Activated T-helper 1 cell treated with anti-CD3 and anti-CD28 coated beads, Interleukin-2, amount 50 U/mL, for 16 hours (primary cell): Measurements from ENCODE around the gene FEN1.
A peak's percentile ranks its signal among the peaks of the same experiment; 100 is the strongest.

Experiments
- DNase-seq, 2 donors: peaks; one replicate each; pipeline ENCODE4 v3.0.0-alpha.2; 2020; ENCODE audit warnings: low read depth in 1 of 2, low spot score in 1 of 2

The FEN1 gene

DNA sequence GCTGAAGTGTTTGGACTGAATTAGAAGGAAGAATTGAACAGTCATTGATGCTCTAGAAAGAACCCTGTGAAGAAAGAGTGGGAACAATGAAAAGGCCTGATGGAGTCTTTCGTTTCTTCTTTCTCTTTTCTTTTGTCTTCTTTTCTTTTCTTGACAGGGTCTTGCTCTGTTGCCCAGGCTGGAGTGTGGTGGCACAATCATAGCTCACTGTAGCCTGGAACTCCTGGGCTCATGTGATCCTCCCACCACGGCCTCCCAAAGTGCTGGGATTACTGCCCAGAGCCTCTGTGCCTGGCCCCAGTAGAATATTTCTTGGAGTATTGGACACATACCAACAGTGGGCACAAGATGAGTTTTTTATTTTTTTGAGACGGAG, 1.1 kb downstream of the FEN1 start:
- no peak for DNase-seq

DNA sequence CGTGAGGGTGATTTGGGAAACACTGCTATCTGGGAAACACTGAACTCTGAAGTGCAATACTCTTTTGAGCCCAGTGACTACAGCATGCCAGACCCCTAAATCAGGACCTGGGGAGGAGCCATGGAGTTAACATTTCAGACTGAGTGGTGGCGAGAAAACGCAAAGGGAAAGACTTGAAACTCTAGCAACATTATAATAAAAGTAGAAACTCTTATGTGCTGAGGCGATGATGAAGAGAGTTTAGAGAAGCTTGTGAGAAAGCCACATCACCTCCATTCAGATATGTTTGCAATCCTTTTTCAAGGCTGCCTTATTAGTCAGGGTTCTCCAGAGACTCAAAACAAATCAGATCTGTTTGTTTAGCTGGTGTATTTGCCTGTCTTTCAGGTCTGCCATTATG, 1.9 kb downstream of the FEN1 start:
- no peak for DNase-seq

DNA sequence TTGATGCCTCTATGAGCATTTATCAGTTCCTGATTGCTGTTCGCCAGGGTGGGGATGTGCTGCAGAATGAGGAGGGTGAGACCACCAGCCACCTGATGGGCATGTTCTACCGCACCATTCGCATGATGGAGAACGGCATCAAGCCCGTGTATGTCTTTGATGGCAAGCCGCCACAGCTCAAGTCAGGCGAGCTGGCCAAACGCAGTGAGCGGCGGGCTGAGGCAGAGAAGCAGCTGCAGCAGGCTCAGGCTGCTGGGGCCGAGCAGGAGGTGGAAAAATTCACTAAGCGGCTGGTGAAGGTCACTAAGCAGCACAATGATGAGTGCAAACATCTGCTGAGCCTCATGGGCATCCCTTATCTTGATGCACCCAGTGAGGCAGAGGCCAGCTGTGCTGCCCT, 2.7 kb downstream of the FEN1 start:
- no peak for DNase-seq

DNA sequence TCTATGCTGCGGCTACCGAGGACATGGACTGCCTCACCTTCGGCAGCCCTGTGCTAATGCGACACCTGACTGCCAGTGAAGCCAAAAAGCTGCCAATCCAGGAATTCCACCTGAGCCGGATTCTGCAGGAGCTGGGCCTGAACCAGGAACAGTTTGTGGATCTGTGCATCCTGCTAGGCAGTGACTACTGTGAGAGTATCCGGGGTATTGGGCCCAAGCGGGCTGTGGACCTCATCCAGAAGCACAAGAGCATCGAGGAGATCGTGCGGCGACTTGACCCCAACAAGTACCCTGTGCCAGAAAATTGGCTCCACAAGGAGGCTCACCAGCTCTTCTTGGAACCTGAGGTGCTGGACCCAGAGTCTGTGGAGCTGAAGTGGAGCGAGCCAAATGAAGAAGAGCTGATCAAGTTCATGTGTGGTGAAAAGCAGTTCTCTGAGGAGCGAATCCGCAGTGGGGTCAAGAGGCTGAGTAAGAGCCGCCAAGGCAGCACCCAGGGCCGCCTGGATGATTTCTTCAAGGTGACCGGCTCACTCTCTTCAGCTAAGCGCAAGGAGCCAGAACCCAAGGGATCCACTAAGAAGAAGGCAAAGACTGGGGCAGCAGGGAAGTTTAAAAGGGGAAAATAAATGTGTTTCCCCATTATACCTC, 3.3 kb downstream of the FEN1 start:
- DNase-seq = no peak

DNA sequence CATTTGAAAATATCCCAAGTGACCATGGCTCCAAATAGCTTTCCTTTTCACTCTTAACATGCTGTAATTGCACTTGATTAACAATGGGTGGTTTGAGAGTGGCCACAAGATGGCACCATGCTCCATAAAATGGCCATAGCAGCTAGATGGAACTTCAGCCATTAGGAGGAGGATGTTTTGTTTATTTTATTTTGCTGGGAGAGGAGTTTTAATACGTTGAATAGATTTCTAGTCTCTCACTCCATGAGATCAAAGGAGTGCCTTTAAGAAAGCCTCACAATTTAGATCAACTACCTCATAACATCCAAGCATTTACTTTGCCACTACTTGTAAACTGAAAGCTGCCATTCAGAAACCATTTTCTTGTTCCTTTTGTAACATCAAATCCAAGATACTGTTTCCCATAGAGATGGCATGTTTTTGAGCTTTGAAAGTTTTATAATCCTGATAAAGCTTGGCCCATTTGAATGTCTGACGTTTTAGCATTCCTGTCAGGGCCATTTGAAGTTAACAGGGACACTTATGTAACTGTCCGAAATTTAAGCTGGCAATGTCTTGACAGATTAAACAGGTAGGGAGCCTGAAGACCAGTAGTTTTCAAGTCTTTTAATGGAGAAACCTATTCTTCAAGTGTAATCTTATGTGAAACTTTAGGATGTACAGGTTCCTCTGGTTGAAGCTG, 4.7 kb downstream of the FEN1 start:
- peak; percentile 37 to 40 for DNase-seq

DNA sequence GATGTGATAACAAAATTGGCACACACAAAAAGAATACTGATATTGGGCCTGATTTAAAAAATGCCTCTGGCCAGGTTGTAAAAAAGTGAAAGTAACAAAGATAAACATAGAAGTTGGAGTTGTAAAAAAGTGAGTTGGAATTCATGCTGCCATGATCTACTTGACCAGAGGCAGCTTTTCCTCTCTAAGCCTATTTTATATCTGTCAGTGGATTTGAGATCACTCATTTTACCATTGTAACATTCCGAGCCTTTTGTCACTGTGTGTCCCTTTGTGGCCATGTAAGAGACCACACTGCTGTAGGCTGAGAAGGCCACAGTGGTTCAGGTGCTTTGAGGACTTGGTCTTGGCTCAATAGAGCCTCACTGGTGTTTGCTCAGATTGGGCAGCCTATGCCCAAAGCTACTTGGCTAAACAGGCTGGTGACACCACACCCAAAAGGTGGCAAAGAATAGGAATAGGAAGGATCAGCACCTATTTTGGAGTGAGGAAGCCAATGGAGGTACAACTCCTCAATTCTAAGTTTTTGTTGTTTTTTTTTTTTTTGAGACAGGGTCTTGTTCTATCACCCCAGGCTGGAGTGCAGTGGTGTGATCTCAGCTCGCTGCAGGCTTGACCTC, 7.1 kb downstream of the FEN1 start:
- DNase-seq = no peak

DNA sequence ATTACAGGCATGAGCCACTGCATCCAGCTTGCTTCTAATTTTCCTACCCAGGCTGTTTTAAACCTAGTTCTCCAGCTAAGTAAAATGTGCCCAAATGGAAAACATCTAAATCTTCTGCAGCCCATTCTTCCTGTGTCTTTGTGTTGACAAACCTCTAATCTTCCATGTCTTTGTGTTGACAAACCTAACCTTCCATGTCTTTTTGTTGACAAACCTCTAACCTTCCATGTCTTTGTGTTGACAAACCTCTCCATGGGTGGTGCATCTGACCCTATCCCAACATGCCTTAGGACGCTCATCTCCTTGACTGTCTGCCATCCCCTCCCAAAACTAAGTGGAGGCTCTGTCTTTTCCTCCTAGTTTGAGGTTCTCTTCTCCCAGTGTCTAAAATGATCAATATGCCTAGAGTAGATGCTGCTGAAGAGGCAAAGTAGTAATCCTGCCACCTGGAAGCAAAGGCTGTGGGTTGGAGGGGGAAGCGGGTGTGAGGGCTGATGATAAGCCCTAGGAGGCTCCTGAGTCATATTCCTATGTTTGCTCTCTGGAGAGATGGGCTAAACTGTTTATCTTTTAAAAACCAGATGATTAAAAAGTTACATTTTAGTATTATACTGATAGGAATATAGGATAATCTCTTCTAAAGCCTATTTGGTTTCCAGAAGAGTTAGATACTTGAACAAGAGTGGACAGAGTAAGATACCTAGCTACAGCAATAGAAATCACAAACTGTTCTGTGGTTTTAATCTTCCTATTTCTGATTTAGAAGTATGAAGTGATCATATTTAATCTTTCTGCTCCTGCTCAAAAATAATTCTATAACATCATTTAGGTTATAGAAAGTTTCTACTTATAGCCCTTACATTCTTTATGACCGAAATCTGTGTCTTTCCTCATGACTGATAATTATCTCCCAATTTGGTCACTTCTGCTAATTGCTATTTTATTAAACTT, 7.9 kb downstream of the FEN1 start:
- no peak for DNase-seq

DNA sequence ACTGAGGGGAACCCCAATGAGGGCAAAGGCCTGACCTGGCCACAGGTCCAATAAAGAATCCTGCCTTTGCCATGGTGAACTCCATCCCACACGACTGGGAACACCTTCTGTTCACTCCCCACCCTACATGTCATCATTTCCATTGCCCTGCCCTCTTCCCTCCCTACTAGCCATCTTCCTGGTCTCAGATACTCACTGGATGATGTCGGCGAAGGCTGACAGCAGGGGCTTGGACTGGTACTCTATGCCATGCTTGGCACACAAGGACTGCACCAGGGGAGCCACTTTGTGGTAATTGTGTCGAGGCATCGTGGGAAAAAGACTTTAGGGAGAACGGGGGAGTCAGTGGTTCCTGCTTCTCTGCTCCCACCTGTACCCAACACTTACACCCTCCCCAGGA, 9.9 kb downstream of the FEN1 start:
- no peak for DNase-seq

DNA sequence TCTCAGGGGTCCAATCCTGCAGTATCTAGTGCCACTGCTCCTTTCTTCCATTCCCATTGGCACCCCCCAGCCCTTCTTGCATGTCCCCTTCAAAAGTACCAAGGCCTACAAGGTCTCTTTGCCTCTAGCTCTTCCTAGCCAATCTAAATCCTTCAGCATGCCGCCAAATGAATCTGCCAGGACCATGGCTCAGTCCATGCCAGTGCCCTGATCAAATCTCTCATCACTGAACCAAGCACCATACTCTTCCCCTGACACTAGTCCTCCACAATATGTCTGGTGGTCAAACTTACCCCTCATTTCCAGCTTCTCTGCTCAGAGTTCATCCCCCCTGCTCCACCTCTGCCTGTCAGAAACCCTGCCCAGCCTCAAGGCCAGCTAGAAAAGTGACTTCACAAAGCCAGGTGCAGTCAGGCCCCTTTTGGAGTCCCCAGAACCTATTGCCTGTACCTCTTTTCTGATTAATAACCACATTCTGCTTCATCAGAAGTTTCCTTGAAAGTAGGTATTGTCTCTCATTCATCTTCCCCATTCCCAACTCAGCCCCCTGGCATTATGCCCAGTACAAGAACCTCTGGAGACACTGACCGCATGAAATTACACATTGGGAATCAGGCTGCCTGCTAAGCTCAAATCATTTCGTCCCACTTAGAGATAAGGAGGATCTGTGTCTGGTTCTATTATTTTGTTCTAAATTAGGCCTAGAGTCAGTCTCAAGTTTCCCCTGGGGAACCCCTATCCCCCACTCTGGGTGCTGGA, 11.4 kb downstream of the FEN1 start:
- DNase-seq = no peak

DNA sequence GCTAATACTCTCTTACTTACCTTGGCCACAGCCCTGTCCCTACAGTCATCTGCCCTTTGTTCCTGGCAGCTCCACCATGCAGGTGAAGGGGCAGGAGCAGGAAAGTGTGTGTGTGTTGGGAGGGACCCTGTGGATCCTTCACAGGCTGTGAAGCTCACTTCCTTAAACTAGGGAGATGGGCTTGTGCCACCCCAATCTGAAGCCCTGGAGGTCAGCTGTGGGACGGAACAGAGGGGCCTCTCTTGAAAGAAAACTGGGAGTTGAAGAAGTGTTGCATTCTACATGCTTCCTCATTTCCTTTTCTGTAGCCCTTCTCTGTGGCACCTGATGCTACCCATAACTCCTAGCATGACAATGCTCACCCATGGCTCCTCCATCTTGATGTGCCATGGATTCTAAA, 12.4 kb downstream of the FEN1 start:
- no peak for DNase-seq

DNA sequence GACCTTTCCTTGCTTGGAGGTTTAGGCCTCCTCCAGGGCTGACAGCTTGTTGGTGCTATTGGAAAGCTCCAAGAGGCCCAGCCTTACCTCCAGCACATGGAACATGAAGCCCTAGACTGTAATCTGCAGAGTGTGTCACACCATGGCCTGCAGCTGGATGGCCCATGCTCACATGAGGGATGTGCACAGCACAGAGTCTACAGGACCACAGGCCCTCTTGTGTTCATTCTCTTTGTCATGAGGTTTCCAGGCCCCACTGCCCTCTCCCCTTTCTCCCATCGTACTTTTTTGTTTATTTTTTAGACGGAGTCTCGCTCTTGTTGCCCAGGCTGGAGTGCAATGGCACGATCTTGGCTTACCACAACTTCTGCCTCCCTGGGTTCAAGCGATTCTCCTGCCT, 14.1 kb downstream of the FEN1 start:
- DNase-seq = no peak

DNA sequence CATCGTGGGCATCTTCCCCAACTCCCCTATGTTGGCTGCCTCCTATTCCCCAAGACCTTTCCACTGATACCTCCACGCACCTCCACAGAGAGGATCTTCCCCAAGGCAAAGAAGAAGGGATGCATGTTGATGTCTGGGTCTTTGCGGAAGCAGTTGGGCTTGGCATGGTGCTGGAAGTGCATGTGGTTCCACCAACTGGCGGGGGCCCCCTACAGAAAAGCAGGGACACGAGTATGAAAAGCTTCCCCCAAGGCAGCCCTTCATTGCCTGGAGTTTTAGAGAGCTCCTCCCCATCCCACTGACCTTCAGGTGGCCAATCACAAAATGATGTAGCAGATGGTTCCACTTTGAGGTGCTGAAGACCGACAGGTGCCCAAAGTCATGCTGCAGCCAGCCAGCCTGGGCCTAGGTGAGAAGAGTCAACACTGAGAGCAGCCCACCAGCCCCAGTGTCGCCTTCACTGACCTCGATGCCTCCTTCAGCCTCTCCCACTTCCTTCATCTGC, 18.0 kb downstream of the FEN1 start:
- DNase-seq = no peak

DNA sequence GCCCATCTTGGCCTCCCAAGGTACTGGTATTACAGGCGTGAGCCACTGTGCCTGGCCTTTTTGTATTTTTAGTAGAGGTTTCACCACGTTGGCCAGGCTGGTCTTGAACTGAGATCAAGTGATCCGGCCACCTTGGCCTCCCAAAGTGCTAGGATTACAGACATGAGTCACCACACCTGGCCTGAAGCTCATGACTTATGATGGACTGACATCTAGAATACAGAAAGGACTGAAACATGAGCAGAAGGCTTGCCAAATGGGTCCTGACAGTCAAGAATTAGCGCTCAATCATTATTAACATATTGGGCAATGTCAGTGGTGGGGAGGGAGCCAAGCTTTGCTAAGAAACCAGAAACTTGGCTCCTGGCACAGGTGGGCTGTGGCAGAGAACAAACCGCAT, 19.1 kb downstream of the FEN1 start:
- no peak for DNase-seq

DNA sequence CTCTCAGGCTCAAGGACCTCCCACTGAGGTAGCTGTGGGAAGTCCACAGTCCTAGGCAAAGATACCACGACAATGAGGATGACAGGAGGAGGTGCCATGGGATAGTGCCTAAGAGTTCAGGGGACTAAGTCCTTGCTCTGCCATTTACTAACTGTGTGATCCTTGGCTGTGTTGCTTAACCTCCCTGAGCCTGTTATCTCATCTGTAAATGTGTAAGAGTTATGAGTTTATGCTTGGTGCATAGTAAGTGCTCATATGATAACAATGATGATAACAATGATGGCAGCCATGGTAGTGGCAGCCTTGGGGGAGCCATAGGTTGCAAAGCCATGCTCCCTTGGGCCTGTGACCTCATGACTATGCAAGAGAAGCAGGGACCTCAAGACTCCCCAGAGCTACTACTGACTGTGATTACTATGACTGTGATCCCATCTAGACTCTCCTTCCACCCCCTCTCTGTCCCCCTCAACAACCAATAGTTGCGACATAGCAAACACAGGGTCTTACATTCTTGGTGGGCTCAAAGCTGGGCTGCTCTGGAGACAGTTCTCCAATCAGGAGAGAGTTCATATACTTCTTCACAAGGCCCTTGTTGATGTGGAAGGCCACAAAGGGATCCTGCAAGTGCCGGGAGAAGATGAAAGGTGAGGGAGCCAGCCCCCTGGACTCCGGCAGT, 20.2 kb downstream of the FEN1 start:
- DNase-seq = no peak

DNA sequence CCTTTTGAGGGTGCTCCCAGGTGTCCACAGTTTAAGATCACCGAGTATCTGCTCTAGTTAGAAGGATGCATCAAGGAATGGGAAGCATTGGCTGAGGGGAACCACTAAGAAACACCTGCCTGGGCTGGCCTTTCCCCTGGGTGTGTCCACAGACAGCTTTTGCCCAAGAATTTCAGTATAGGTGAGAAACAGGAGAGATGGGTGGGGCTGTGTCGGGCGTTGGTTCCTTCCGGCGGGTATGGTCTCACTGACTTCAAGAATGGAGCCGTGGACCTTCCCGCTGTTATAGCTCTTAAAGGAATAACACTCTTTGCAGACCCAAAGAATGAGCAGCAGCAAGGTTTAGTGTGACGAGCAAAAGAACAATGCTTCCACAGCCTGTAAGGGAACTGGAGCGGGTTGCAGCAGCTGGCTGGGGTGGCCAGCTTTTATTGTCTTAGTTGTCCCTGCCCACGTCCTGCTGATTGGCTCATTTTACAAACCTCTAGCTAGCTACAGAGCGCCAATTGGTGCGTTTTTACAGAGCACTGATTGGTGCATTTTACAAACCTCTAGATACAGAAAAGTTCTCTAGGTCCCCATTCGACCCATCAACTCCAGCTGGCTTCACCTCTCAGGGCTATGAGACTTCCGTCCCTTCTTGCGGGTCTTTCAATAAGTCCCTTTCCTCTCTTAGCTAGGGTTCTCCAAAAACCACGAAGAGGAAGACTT, 21.7 kb downstream of the FEN1 start:
- no peak for DNase-seq

DNA sequence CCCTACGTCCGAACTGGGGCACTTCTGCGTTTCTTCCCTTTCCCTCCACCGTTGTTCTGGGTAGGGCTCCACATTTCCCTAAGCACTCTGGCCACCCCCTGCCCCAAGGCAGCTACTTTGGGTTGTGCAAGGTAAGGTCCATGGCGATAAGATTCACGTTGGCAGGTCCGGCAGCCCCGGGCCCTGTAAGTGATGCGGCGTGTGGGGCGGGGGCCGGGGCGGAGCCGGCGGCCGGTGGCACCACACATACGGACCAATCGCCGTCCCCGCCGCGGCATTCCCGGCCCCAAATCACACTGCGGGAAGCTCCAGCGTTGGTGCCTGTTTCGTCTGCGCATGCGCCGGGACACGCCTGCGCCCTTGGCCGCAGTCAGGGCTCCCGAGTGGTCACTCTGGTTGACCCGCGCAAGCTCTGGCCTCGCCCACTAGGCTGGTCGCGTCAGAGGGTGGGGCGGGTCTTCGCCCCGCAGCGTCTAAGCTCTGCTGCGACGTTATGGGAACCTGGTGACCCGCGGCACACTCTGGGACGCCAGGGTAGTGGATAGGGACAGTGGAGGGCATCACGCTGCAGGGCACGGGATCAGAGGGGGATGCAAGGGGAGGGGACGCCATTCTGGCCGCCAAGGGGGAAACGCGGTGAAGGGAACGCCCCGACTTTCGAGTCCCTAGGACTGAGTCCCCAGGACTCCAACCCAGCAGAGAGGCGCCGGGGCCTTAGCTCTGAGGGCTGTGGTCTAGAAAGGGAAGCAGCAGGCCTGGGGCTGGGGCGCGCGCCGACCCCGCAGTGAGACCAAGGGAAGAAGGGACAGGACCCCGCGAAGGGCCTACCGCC, 22.5 kb downstream of the FEN1 start:
- DNase-seq = peak in 1 of 2 donors; percentile 14

DNA sequence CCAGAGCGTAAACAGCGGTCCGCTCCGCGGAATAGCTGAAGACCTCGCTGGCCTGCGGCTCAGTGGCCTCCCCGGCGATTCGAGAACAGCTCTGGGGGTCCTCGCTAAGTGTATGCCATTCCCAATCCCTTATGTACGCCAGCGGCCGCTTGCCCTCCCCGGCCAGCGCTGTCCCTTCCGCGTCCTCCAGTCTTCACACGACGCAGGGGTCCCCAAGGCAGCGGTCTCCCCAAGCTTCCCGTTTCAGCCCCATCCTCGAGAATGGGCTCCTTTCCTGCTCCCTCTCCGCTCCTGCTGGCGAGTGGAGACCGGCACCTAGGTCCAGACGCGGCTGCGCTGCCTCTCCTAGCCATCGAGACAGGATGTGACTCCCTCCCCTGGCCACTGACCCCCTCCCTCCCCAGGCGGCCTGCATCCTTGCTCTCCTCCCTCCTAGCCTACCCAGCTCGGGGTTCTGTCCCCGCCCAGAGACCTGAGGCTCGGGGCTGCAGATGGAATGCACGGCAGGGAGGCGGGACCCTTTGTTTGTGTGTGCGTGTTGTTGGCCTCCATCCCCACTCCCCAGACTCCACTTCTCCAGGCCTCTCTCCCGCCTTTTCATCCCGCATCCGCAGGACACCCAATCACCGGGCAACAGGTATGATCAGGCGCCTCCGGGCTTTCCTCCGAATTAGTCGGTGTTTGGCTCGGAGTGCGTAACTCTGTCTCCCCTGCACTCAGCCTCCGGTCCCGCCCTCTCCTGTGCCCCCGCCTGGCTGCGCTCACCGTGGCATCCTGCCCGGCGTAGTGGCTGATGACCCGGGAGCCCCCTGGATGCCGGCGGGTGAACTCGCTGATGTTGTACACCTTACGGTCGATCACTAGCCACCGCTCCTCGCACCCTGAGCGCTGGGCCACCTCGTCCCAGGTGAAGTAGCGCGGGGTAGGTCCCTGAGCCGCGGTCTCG, 23.4 kb downstream of the FEN1 start:
- peak; percentile 14 to 39 for DNase-seq
